ENCODE data around the gene SH3TC1. TPM values are rescaled to one million over a fixed set of nuclear protein-coding genes. Genes with fewer than 3 reads are reported as not detected.

The SH3TC1 gene
- total and polyA plus RNA-seq, 2 donors from 2014 or later, result 43.1 to 127 TPM

GRCh38 chr4:8276358-8277240 lies 77.5 kb downstream of the SH3TC1 start:
- Histone ChIP-seq H3K27me3 (ENCODE audit: control insufficient read depth, insufficient read depth, low read length) (no peaks in the 10 kb centered on the region), H3K27ac (ENCODE audit: low read depth in 2 of 2, low read length in 2 of 2) (no peak overlapping the region), H3K9me3 (ENCODE audit: control insufficient read depth in 2 of 3, insufficient read depth in 1 of 3, low read length in 3 of 3) (no peaks in the 10 kb centered on the region), H3K9ac (ENCODE audit: low read length in 3 of 3) (no peak overlapping the region), H3K4me3 (ENCODE audit: low read length in 3 of 3) (no peak overlapping the region), H3K4me1 (ENCODE audit: control insufficient read depth in 2 of 3, insufficient read depth in 2 of 3, low read depth in 1 of 3, low read length in 3 of 3) (peaks cover 0 to 10% (median 0%) of the 10 kb centered on the region in 3 donors), H3K36me3 (ENCODE audit: control insufficient read depth in 2 of 3, insufficient read depth in 3 of 3, low read length in 3 of 3) (no peaks in the 10 kb centered on the region)
- DNase-seq, result peak in 1 of 5 donors; percentile 73
- intact Hi-C loops (cut with DNase I), result no loop called here
- no peak for FAIRE-seq
- no peak for TF ChIP-seq CTCF (IDR thresholded peaks at IDR 0.05; ENCODE audit: borderline replicate concordance, extremely low read depth, insufficient read depth)

- Histone ChIP-seq H3K4me3 (ENCODE audit: low read length in 3 of 3) (no peak overlapping the region), H3K9me3 (ENCODE audit: control insufficient read depth in 2 of 3, insufficient read depth in 1 of 3, low read length in 3 of 3) (no peaks in the 10 kb centered on the region), H3K27ac (ENCODE audit: low read depth in 2 of 2, low read length in 2 of 2) (no peak overlapping the region), H3K36me3 (ENCODE audit: control insufficient read depth in 2 of 3, insufficient read depth in 3 of 3, low read length in 3 of 3) (no peaks in the 10 kb centered on the region), H3K9ac (ENCODE audit: low read length in 3 of 3) (no peak overlapping the region), H3K4me1 (ENCODE audit: control insufficient read depth in 2 of 3, insufficient read depth in 2 of 3, low read depth in 1 of 3, low read length in 3 of 3) (peaks cover 0 to 10% (median 0%) of the 10 kb centered on the region in 3 donors), H3K27me3 (ENCODE audit: control insufficient read depth, insufficient read depth, low read length) (no peaks in the 10 kb centered on the region)
- FAIRE-seq (no peak), DNase-seq (peak in 2 of 5 donors; percentile 39 to 45)
- intact Hi-C loops (cut with DNase I), result no loop called here
- no peak for TF ChIP-seq CTCF (IDR thresholded peaks at IDR 0.05; ENCODE audit: borderline replicate concordance, extremely low read depth, insufficient read depth)
Measured at GRCh38 chr4:8277356-8278008, 78.4 kb downstream of the SH3TC1 start.

- H3K9ac ChIP-seq (ENCODE audit: low read length in 3 of 3), result no peak overlapping the region
- H3K4me3 ChIP-seq (ENCODE audit: low read length in 3 of 3), result no peak overlapping the region
Measured at GRCh38 chr4:8278009-8278395, 78.9 kb downstream of the SH3TC1 start.

More at GRCh38 chr4:8278009-8278395, 78.9 kb downstream of the SH3TC1 start:
- no peaks in the 10 kb centered on the region for H3K27me3 ChIP-seq (ENCODE audit: control insufficient read depth, insufficient read depth, low read length)
- DNase-seq (peak in 3 of 5 donors; percentile 39 to 64 (median 49)), FAIRE-seq (no peak)
- no peak for TF ChIP-seq CTCF (IDR thresholded peaks at IDR 0.05; ENCODE audit: borderline replicate concordance, extremely low read depth, insufficient read depth)
- H3K9me3 ChIP-seq (ENCODE audit: control insufficient read depth in 2 of 3, insufficient read depth in 1 of 3, low read length in 3 of 3), result no peaks in the 10 kb centered on the region
- H3K27ac ChIP-seq (ENCODE audit: low read depth in 2 of 2, low read length in 2 of 2), result no peak overlapping the region
- peaks cover 0 to 10% (median 0%) of the 10 kb centered on the region in 3 donors for H3K4me1 ChIP-seq (ENCODE audit: control insufficient read depth in 2 of 3, insufficient read depth in 2 of 3, low read depth in 1 of 3, low read length in 3 of 3)
- intact Hi-C loops (cut with DNase I), result no loop called here
- H3K36me3 ChIP-seq (ENCODE audit: control insufficient read depth in 2 of 3, insufficient read depth in 3 of 3, low read length in 3 of 3), result no peaks in the 10 kb centered on the region
